Ecto neural progenitor cell (in vitro differentiated cells): Measurements from ENCODE around the gene SLC52A1.

Source experiments
- DNase-seq: peaks from one replicate; pipeline ENCODE4 v3.0.0-alpha.2; 2018; ENCODE audit warnings: low spot score

Gene SLC52A1

DNA sequence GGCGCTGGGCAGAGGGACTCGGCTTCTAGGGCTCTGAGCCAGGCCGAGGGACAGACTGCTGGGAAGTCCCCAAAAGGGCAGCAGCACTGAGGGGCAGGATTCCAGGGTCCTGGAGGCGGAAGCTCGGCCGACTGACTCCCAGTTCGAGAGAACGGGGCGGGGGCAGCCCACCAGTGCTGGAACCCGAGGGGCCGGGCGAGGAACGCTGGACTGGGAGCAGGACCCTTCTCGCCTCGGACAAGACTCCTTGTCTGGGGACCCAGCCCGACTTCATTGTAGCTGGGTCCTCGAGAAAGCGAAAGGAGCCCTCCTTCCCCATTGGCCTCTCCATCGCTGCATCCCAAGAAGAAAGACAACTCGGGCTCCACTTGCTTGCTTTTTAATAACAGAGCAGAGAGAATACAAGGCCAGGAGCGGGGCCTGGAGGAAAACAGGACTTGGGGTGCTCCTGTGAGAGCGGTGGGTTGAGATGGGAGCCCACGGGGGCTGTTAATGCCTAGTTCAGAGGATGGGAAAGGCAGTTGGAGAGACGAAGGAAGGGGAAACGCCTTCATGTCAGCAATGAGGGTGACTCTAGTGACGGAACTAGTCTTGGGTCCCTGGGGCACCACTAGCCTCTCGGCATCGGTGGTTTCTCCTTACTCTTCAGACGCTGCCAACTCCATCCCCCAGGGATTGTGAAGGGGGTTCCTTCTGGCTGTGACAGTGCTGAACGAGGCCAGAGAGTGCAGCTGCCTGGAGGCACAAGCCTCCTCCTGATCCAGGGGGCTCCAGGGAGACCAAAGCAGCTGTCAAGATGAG lies 47.3 kb downstream of the SLC52A1 start:
- DNase-seq: no peak

DNA sequence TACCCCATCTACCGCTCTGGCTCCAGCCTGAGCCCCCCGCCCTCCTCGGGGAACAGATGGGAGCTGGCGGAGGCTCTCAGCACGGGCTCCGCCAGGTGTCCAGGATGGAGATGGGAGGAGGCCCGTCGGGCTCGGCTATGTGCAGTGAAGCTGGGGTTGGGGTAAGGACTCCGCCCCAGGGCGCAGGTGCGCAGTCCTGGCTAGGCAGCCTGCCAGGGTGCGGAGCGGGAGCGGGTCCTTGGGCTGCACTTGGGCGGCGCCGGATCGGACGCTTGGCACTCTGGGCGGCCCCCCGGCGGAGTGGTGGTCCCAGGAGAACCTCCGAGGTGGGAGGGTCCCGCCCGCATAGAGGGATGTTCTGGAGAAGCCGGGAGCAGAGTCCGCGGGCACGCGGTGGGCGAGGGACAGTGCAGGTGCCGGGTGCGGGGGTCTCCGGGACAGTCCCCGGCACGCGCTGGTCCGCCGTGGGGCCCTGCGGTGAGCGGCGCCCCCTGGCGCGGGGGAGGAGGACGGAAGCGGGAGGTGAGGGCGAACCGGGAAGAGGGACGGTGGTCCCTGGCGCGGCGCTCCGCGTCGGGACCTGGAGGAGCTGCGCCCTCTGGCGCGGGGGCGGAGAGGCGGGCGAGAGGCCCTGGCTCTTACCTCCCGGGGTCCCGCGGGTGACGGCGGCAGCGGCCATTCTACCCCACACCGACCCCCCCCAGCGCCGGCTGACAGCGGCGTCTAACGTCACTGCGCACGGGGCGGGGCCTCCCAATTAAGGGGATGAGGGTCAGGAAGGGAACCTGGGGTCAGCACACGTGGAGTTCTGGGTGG lies 48.1 kb downstream of the SLC52A1 start, which contains the start of gene CAMTA2:
Gene CAMTA2 (minus strand): TSS at position 725 of the 816 bp plus-strand sequence. CDS start 1,453 bp downstream, outside the sequence.
- DNase-seq: peak; percentile 92

DNA sequence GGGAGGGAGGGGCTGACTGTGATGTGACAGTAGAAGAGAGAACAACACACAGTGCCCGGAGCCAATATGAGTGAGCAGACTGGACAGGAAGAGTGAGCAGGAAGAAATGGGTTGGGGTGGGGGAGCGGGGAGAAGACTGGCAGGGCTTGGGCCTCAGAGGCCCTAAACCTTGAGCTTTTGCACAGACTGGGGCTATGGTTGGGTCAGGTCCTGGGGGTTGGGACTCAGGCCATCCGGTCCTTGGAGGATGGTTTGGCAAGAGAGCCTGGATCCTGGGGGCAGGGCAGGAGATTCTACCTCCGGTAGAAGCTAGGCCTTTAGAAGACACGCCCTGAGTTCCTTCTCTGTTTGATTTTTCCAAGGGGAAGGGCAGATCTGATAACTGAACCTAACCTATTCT lies 48.8 kb downstream of the SLC52A1 start:
- DNase-seq: no peak
